Transverse colon (tissue), 4 donors: Measurements from ENCODE around the gene EHBP1L1. TPM values are rescaled to one million over a fixed set of nuclear protein-coding genes. Genes with fewer than 3 reads are reported as not detected.

Source experiments
- DNase-seq: peaks from one replicate; pipeline ENCODE4 v3.0.0-alpha.2; 2019
- H3K27ac ChIP-seq, 4 donors: fragments of 200-600 bp; sonication (generic); 2 replicates each; pipeline ENCODE4 v1.5.1; 2016 to 2018; ENCODE audit warnings: inconsistent platforms in 4 of 4
- H3K27me3 ChIP-seq: fragments of 200-600 bp; sonication (generic); 2 replicates; pipeline ENCODE4 v1.5.1; 2017; ENCODE audit warnings: inconsistent platforms
- H3K36me3 ChIP-seq, 4 donors: fragments of 200-600 bp; sonication (generic); 2 replicates each; pipeline ENCODE4 v1.5.1; 2017 to 2019; ENCODE audit warnings: inconsistent platforms in 4 of 4
- H3K4me1 ChIP-seq, 4 donors: fragments of 200-600 bp; sonication (generic); 2 replicates each; pipeline ENCODE4 v1.5.1; 2017 to 2020; ENCODE audit warnings: inconsistent platforms in 4 of 4
- H3K4me3 ChIP-seq, 4 donors: fragments of 200-600 bp; sonication (generic); 1 replicate in 1 of 4; 2 replicates in 3 of 4; pipeline versions ENCODE4 v1.5.1 to v1.6.1; 2017 to 2019; ENCODE audit warnings: inconsistent platforms in 4 of 4
- H3K9me3 ChIP-seq, 2 donors: fragments of 200-600 bp; sonication (generic); 2 replicates each; pipeline ENCODE4 v1.5.1; 2017 to 2019; ENCODE audit warnings: inconsistent platforms in 2 of 2
- CTCF ChIP-seq, 5 experiments: fragments of 200-600 bp in 3 of 5; fragments of 450-650 bp in 2 of 5; sonication (generic) in 3 of 5; IDR thresholded peaks; 1 replicate in 2 of 5; 2 replicates in 3 of 5; pipeline ENCODE4 v1.5.1; 2016 to 2017; ENCODE audit warnings: antibody characterized with exemption in 5 of 5, inconsistent platforms in 3 of 5, mild to moderate bottlenecking in 2 of 5, moderate library complexity in 1 of 5
- EP300 ChIP-seq: sonication (generic); formaldehyde crosslinking; IDR thresholded peaks from one replicate; pipeline ENCODE4 v1.6.1; 2017; ENCODE audit warnings: antibody characterized with exemption, low read depth
- POLR2A ChIP-seq: fragments of 450-650 bp; IDR thresholded peaks from one replicate; pipeline ENCODE4 v1.6.1; 2016; ENCODE audit warnings: antibody characterized with exemption, mild to moderate bottlenecking, moderate library complexity
- POLR2AphosphoS5 ChIP-seq, 3 donors: sonication (generic); formaldehyde crosslinking; IDR thresholded peaks; one replicate each; pipeline ENCODE4 v1.6.1; 2016; ENCODE audit warnings: antibody characterized with exemption in 3 of 3
- WGBS, 2 donors: methylation state at CpG; one replicate each; pipeline ENCODE4 v1.1.5; 2018; ENCODE audit warnings: low coverage in 1 of 2; 5-methylcytosine and 5-hydroxymethylcytosine counted together
- in situ Hi-C, 4 donors: fragments of 200-750 bp; cut with MboI; loops; one replicate each; pipeline versions ENCODE4 v1.15.0 to v1.15.1; 2017; ENCODE audit warnings: low sequenced_read_pairs in 3 of 4, low pct_ligation_motif_present in 1 of 4, low pct_unique_long_range_greater_than_20kb in 1 of 4
- intact Hi-C: fragments of 100-400 bp; cut with DNase I; formaldehyde crosslinking; loops from one replicate; pipeline ENCODE4 v1.15.1; 2023; ENCODE audit warnings: low total_unique reads
- total RNA-seq, 4 donors: library from RNA; depleted of rRNA; stranded (reverse); fragments of >200 nt; gene quantifications; one replicate each; pipeline ENCODE4 v1.1.0, GENCODE V29; 2016

The EHBP1L1 gene
- total RNA-seq, 4 donors from 2014 or later: 90.2 to 215 (median 106) TPM

GRCh38 chr11:65617136-65617850, 41.4 kb downstream of the EHBP1L1 start:
- intact Hi-C loops (no loop called here), in situ Hi-C loops (no loop called here)
- DNase-seq: no peak
- Histone ChIP-seq H3K36me3 (peaks cover 0 to 20% (median 5%) of the 10 kb centered on the region in 4 donors), H3K27me3 (no peaks in the 10 kb centered on the region), H3K27ac (no peak overlapping the region), H3K4me1 (peaks cover 13 to 37% (median 24%) of the 10 kb centered on the region in 4 donors), H3K4me3 (peak overlapping the region in 1 of 4 donors; percentile 100), H3K9me3 (no peaks in the 10 kb centered on the region)
- WGBS, 2 donors: 87% methylated on average over 17 of the region's 17 CpGs; no CpG with 5 or more reads in 1 of the 2 donors
- TF ChIP-seq EP300 (no peak), POLR2A (no peak), CTCF (IDR thresholded peaks at IDR 0.05) (no peak), POLR2AphosphoS5 (IDR thresholded peaks at IDR 0.05) (no peak)

DNA sequence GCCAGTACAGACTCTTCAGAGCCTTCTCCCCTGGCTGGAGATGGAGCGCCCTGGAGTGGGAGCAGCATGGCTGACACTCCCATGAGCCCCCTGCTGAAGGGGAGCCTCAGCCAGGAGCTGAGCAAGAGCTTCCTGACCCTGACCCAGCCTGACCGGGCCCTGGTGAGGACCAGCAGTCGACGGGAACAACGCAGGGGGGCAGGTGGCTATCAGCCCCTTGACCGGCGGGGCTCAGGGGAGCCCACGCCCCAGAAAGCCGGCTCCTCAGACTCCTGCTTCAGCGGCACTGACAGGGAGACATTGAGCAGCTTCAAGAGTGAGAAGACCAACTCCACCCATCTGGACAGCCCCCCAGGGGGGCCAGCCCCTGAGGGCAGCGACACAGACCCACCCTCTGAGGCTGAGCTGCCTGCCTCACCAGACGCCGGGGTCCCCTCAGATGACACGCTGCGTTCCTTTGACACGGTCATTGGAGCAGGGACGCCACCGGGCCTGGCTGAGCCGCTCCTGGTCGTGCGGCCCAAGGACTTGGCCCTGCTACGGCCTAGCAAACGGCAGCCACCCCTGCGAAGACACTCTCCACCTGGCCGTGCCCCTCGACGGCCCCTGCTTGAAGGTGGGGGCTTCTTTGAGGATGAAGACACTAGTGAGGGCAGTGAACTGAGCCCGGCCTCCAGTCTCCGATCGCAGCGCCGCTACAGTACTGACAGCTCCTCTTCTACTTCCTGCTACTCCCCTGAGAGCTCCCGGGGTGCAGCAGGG, 42.3 kb downstream of the EHBP1L1 start:
- no peaks in the 10 kb centered on the region for H3K27me3 ChIP-seq
- no peak overlapping the region for H3K4me3 ChIP-seq
- peaks cover 4 to 28% (median 15%) of the 10 kb centered on the region in 4 donors for H3K4me1 ChIP-seq
- no peak for TF ChIP-seq CTCF (IDR thresholded peaks at IDR 0.05)
- no peak for TF ChIP-seq EP300
- no peak for TF ChIP-seq POLR2AphosphoS5 (IDR thresholded peaks at IDR 0.05)
- TF ChIP-seq POLR2A: no peak
- intact Hi-C loops (no loop called here), in situ Hi-C loops (no loop called here)
- 96 to 100% methylated on average over 1 to 27 of the region's 33 CpGs for WGBS, 2 donors
- H3K9me3 ChIP-seq: no peaks in the 10 kb centered on the region
- H3K36me3 ChIP-seq: peaks cover 0 to 20% (median 5%) of the 10 kb centered on the region in 4 donors
- no peak overlapping the region for H3K27ac ChIP-seq
- DNase-seq: no peak

- Histone ChIP-seq H3K9me3 (no peaks in the 10 kb centered on the region), H3K36me3 (peaks cover 0 to 20% (median 7%) of the 10 kb centered on the region in 4 donors), H3K4me3 (no peak overlapping the region), H3K4me1 (peaks cover 3 to 22% (median 13%) of the 10 kb centered on the region in 4 donors), H3K27ac (no peak overlapping the region), H3K27me3 (no peaks in the 10 kb centered on the region)
- in situ Hi-C loops: no loop called here
- WGBS, 2 donors: 97% methylated on average over 14 of the region's 14 CpGs; no CpG with 5 or more reads in 1 of the 2 donors
- no peak for DNase-seq
- intact Hi-C loops: no loop called here
- TF ChIP-seq POLR2AphosphoS5 (IDR thresholded peaks at IDR 0.05) (no peak), CTCF (IDR thresholded peaks at IDR 0.05) (no peak), EP300 (no peak)
These were observed 42.9 kb downstream of the EHBP1L1 start for GRCh38 chr11:65618763-65619162.

DNA sequence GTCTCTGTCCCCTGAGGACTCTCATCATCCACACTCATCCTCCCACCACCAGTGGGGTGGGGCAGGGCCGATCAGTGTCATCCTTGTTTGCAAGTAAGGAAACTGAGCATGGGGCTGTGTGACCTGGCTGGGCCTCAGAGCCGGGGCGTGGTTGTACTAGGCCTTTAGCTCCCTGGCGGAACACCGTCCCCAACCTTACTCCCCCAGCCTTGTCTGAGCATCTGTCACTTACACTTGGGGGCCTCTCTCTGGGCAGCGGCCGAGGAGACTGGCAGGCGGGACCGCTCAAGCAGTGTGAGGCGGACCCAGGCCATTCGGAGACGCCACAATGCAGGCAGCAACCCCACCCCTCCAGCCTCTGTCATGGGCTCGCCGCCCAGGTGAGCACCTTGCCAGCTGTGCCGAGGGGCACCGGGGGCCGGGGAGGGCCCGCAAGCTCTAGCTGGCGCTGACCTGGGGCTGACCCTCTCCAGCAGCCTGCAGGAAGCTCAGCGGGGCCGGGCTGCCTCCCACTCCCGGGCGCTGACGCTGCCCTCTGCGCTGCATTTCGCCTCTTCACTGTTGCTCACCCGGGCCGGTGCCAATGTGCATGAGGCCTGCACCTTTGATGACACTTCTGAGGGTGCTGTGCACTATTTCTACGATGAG, 43.6 kb downstream of the EHBP1L1 start:
- H3K4me3 ChIP-seq: no peak overlapping the region
- no peak for DNase-seq
- in situ Hi-C loops: no loop called here
- H3K4me1 ChIP-seq: peaks cover 3 to 21% (median 13%) of the 10 kb centered on the region in 4 donors
- TF ChIP-seq POLR2A (no peak), EP300 (no peak), POLR2AphosphoS5 (IDR thresholded peaks at IDR 0.05) (no peak), CTCF (IDR thresholded peaks at IDR 0.05) (no peak)
- H3K36me3 ChIP-seq: peaks cover 0 to 20% (median 8%) of the 10 kb centered on the region in 4 donors
- intact Hi-C loops: no loop called here
- 94% methylated on average over 29 of the region's 29 CpGs; no CpG with 5 or more reads in 1 of the 2 donors for WGBS, 2 donors
- no peaks in the 10 kb centered on the region for H3K9me3 ChIP-seq
- no peak overlapping the region for H3K27ac ChIP-seq
- no peaks in the 10 kb centered on the region for H3K27me3 ChIP-seq
